Panc1 (cell line): ENCODE data around the gene SLC7A6. TPM values are rescaled to one million over a fixed set of nuclear protein-coding genes. Genes with fewer than 3 reads are reported as not detected.

Experiments used
- ATAC-seq: fragments of 200-7000 bp; cut with Tn5 transposase; 2 replicates; pipeline ENCODE4 v1.9.1; 2020; ENCODE audit warnings: mild to moderate bottlenecking, moderate library complexity
- BruUV-seq: library from RNA; stranded (reverse); fragments of 400-500 nt; replicated peaks from 2 replicates; lab custom pipeline; 2021; lab: Mats Ljungman, UMichigan
- CTCF ChIA-PET: fragments of 300-600 bp; sonication (Branson Sonifier 250); formaldehyde crosslinking; loops from one replicate; lab custom pipeline; 2022; ENCODE audit warnings: antibody characterized with exemption; lab: Charles Lee
- POLR2A ChIA-PET: fragments of 300-600 bp; sonication (Branson Sonifier 250); formaldehyde crosslinking; loops from one replicate; lab custom pipeline; 2022; ENCODE audit warnings: antibody characterized with exemption; lab: Charles Lee
- DNase-seq: peaks from one replicate; pipeline ENCODE4 v3.0.0-alpha.2; 2010; ENCODE audit warnings: low read depth, low spot score
- H3K27ac ChIP-seq: 2 replicates; pipeline ENCODE4 v1.5.1; 2011; ENCODE audit warnings: mild to moderate bottlenecking, low read length, inconsistent platforms
- H3K27me3 ChIP-seq: fragments of 200-500 bp; sonication (Bioruptor generic); 2 replicates; pipeline ENCODE4 v1.6.0; 2014; ENCODE audit warnings: low read length, inconsistent platforms; ENCODE audit not compliant: control insufficient read depth, insufficient read depth
- H3K36me3 ChIP-seq: fragments of 200-500 bp; sonication (Bioruptor generic); 2 replicates; pipeline ENCODE4 v1.5.1; 2014; ENCODE audit warnings: inconsistent platforms, mild to moderate bottlenecking, low read length, moderate library complexity; ENCODE audit not compliant: control insufficient read depth, insufficient read depth
- H3K4me1 ChIP-seq: 2 replicates; pipeline ENCODE4 v1.5.1; 2011; ENCODE audit warnings: inconsistent platforms, mild to moderate bottlenecking, low read length, moderate library complexity; ENCODE audit not compliant: control insufficient read depth, insufficient read depth
- H3K4me3 ChIP-seq, 2 experiments: 2 replicates each; pipeline ENCODE4 v1.5.1; 2011 to 2012; ENCODE audit warnings: low read depth in 2 of 2, low read length in 2 of 2, mild to moderate bottlenecking in 2 of 2, inconsistent platforms in 1 of 2, moderate library complexity in 1 of 2
- H3K9me3 ChIP-seq: fragments of 200-500 bp; sonication (Bioruptor generic); 2 replicates; pipeline ENCODE4 v1.5.1; 2014; ENCODE audit warnings: low read depth, mild to moderate bottlenecking, inconsistent platforms, low read length, moderate library complexity; ENCODE audit not compliant: control insufficient read depth, insufficient read depth
- CTCF ChIP-seq: fragments of 450-650 bp; IDR thresholded peaks from 2 replicates; pipeline ENCODE4 v1.5.1; 2017; ENCODE audit warnings: mild to moderate bottlenecking
- POLR2AphosphoS5 ChIP-seq: IDR thresholded peaks from 2 replicates; pipeline ENCODE4 v1.6.1; 2012; ENCODE audit warnings: mild to moderate bottlenecking, low read depth, low read length, moderate library complexity
- REST ChIP-seq, 2 experiments: IDR thresholded peaks; 2 replicates each; pipeline ENCODE4 v1.6.1; 2011 to 2012; ENCODE audit warnings: low read depth in 2 of 2, control low read depth in 1 of 2, low read length in 1 of 2, mild to moderate bottlenecking in 1 of 2, moderate library complexity in 1 of 2; ENCODE audit not compliant: insufficient read depth in 1 of 2
- SIN3A ChIP-seq: IDR thresholded peaks from 2 replicates; pipeline ENCODE4 v1.6.1; 2012; ENCODE audit warnings: low read depth, mild to moderate bottlenecking, low read length, moderate library complexity, borderline replicate concordance; ENCODE audit not compliant: insufficient read depth
- TCF7L2 ChIP-seq: IDR thresholded peaks from 2 replicates; pipeline ENCODE4 v1.6.1; 2011; ENCODE audit warnings: mild to moderate bottlenecking, low read depth, low read length, inconsistent platforms
- in situ Hi-C: cut with HindIII; loops from 2 replicates; pipeline ENCODE4 v1.10.0; 2016; ENCODE audit warnings: low sequenced_read_pairs, low pct_unique_long_range_greater_than_20kb
- intact Hi-C: fragments of 100-400 bp; cut with micrococcal nuclease; formaldehyde crosslinking; loops from one replicate; pipeline ENCODE4 v1.10.0; 2022; ENCODE audit not compliant: unreplicated experiment
- total RNA-seq: library from RNA; stranded (reverse); gene quantifications from one replicate; pipeline ENCODE4 v1.2.1, GENCODE V29; 2021; ENCODE audit not compliant: unreplicated experiment

SLC7A6 gene
- total RNA-seq, 1 experiment from 2014 or later: 58.9 TPM

GRCh38 chr16:68249371-68249770 is 15.0 kb upstream of the SLC7A6 start:
- Histone ChIP-seq H3K4me3 (no peak overlapping the region), H3K36me3 (no peaks in the 10 kb centered on the region), H3K27me3 (no peaks in the 10 kb centered on the region), H3K9me3 (no peaks in the 10 kb centered on the region), H3K27ac (no peak overlapping the region), H3K4me1 (peaks cover 9% of the 10 kb centered on the region)
- ChIA-PET CTCF (interaction anchor here (0.7 kb wide), 1 partner anchor 284 kb away, joined by 5 read pairs; no protein-coding TSS in a partner anchor), POLR2A (no interaction called here)
- intact Hi-C loops (no loop called here), in situ Hi-C loops (no loop called here)
- DNase-seq (no peak), ATAC-seq (no peak)
- TF ChIP-seq CTCF (no peak), TCF7L2 (no peak), POLR2AphosphoS5 (no peak), REST (IDR thresholded peaks at IDR 0.05; ENCODE audit: insufficient read depth in 1 of 2, low read depth in 2 of 2, low read length in 1 of 2) (no peak), SIN3A (no peak)
- no TSS peak for BruUV-seq

GRCh38 chr16:68250951-68251350 is 13.4 kb upstream of the SLC7A6 start:
- in situ Hi-C loops: no loop called here
- intact Hi-C loops: no loop called here
- Histone ChIP-seq H3K9me3 (no peaks in the 10 kb centered on the region), H3K27ac (no peak overlapping the region), H3K4me1 (peaks cover 7% of the 10 kb centered on the region), H3K27me3 (no peaks in the 10 kb centered on the region), H3K36me3 (no peaks in the 10 kb centered on the region), H3K4me3 (no peak overlapping the region)
- TF ChIP-seq SIN3A (no peak), CTCF (no peak), TCF7L2 (no peak), REST (IDR thresholded peaks at IDR 0.05; ENCODE audit: insufficient read depth in 1 of 2, low read depth in 2 of 2, low read length in 1 of 2) (no peak), POLR2AphosphoS5 (no peak)
- no TSS peak for BruUV-seq
- ChIA-PET POLR2A (no interaction called here), CTCF (no interaction called here)
- ATAC-seq (no peak), DNase-seq (no peak)
